Colonic mucosa (tissue), 4 donors: Measurements from ENCODE around the gene COL4A2. TPM values are rescaled to one million over a fixed set of nuclear protein-coding genes. Genes with fewer than 3 reads are reported as not detected.

ENCODE experiments used
- DNase-seq: peaks from one replicate; pipeline ENCODE4 v3.0.0-alpha.2; 2020
- H3K27ac ChIP-seq: fragments of 200-600 bp; one replicate; pipeline ENCODE4 v1.8.0; 2021
- H3K27me3 ChIP-seq: fragments of 200-600 bp; one replicate; pipeline ENCODE4 v1.8.0; 2021
- H3K36me3 ChIP-seq: fragments of 200-600 bp; one replicate; pipeline ENCODE4 v1.8.0; 2021
- H3K4me1 ChIP-seq: fragments of 200-600 bp; one replicate; pipeline ENCODE4 v1.8.0; 2021; ENCODE audit warnings: mild to moderate bottlenecking
- H3K4me3 ChIP-seq: fragments of 200-600 bp; one replicate; pipeline ENCODE4 v1.8.0; 2021
- H3K9ac ChIP-seq, 2 donors: one replicate each; pipeline ENCODE4 v1.7.0; 2013; ENCODE audit warnings: control low read depth in 2 of 2, low read depth in 2 of 2, low read length in 2 of 2
- H3K9me3 ChIP-seq: fragments of 200-600 bp; one replicate; pipeline ENCODE4 v1.8.0; 2021
- intact Hi-C: fragments of 100-400 bp; cut with DNase I; formaldehyde crosslinking; loops from one replicate; pipeline ENCODE4 v1.14.1; 2022
- total RNA-seq, 2 donors: library from RNA; stranded (reverse); fragmentation: NEBNext Ultra II Directional in 1 of 2; extraction: Animal tissue kit (Norgen Biotek cat#: 25700) in 1 of 2; gene quantifications; one replicate each; pipeline ENCODE4 v1.2.1, GENCODE V29; 2021
- TF ChIP-seq, protein P1 (sequence below): fragments of 200-600 bp; IDR thresholded peaks from one replicate; pipeline ENCODE4 v1.8.0; 2022; ENCODE audit warnings: antibody characterized with exemption, mild to moderate bottlenecking
- donor health status: healthy.
- donor health status: DM: no; HTN: no; CAD: no.
- donor health status: DM: no; HTN: no; CAD: no.

The COL4A2 gene
- total RNA-seq, 2 donors from 2014 or later: 61.1 to 111 TPM

DNA sequence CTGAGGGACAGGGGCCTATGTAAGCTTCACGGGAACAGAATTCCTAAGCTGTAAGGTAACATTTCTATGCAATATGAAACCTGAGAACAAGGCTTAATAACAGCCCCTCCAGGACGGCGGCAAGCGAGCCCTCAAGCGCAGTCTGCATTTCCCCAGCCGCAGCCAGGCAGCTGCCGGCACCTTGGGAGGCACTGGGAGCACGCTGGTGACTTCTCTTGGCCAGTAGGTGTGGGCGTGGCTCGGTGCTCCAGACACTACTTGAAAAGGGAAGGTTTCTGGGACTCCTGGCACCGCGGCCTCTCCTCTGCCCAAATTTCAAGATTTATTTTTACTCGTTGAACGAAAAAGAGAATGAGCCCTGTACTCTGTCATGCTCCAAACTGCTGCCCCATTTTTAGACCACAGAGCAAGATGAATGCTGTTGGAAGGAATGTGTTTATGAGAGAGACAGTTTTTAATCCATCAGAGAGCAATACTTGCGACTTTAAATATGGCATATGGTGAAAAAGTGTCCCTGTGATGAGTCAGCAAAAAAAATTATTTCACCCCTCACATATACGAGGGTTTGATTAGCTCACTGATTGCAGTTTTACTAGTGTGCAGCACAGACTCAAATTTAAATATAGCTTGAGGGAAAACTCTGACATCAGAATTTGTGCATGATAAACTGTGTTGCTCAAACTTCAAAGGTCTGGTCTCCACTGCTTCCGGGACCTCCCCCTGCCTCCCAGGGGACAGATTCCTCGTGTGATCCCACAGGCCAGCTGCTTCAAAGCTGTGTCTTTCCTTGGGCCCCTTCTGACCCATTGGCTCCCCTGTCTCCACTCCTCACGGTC is 81.2 kb downstream of the COL4A2 start:
- DNase-seq: no peak
- intact Hi-C loops: no loop called here
- Histone ChIP-seq H3K27me3 (no peaks in the 10 kb centered on the region), H3K9ac (no peak overlapping the region), H3K27ac (peak overlapping the region; percentile 31), H3K4me1 (no peaks in the 10 kb centered on the region), H3K9me3 (no peaks in the 10 kb centered on the region), H3K36me3 (no peaks in the 10 kb centered on the region), H3K4me3 (no peak overlapping the region)
- TF ChIP-seq, protein P1, sequence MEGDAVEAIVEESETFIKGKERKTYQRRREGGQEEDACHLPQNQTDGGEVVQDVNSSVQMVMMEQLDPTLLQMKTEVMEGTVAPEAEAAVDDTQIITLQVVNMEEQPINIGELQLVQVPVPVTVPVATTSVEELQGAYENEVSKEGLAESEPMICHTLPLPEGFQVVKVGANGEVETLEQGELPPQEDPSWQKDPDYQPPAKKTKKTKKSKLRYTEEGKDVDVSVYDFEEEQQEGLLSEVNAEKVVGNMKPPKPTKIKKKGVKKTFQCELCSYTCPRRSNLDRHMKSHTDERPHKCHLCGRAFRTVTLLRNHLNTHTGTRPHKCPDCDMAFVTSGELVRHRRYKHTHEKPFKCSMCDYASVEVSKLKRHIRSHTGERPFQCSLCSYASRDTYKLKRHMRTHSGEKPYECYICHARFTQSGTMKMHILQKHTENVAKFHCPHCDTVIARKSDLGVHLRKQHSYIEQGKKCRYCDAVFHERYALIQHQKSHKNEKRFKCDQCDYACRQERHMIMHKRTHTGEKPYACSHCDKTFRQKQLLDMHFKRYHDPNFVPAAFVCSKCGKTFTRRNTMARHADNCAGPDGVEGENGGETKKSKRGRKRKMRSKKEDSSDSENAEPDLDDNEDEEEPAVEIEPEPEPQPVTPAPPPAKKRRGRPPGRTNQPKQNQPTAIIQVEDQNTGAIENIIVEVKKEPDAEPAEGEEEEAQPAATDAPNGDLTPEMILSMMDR: no peak

- Histone ChIP-seq H3K4me3 (no peak overlapping the region), H3K27me3 (no peaks in the 10 kb centered on the region), H3K27ac (no peak overlapping the region), H3K36me3 (no peaks in the 10 kb centered on the region), H3K9me3 (no peaks in the 10 kb centered on the region), H3K4me1 (no peaks in the 10 kb centered on the region), H3K9ac (no peak overlapping the region)
- intact Hi-C loops: no loop called here
- no peak for DNase-seq
- TF ChIP-seq, protein P1: no peak
Observed at GRCh38 chr13:110390567-110390966, 83.5 kb downstream of the COL4A2 start.

- DNase-seq: no peak
- Histone ChIP-seq H3K27me3 (no peaks in the 10 kb centered on the region), H3K9me3 (no peaks in the 10 kb centered on the region), H3K4me1 (no peaks in the 10 kb centered on the region), H3K9ac (no peak overlapping the region), H3K4me3 (no peak overlapping the region), H3K27ac (no peak overlapping the region), H3K36me3 (no peaks in the 10 kb centered on the region)
- intact Hi-C loops: no loop called here
- TF ChIP-seq, protein P1: no peak
Observed at GRCh38 chr13:110391273-110391672, 84.2 kb downstream of the COL4A2 start.

DNA sequence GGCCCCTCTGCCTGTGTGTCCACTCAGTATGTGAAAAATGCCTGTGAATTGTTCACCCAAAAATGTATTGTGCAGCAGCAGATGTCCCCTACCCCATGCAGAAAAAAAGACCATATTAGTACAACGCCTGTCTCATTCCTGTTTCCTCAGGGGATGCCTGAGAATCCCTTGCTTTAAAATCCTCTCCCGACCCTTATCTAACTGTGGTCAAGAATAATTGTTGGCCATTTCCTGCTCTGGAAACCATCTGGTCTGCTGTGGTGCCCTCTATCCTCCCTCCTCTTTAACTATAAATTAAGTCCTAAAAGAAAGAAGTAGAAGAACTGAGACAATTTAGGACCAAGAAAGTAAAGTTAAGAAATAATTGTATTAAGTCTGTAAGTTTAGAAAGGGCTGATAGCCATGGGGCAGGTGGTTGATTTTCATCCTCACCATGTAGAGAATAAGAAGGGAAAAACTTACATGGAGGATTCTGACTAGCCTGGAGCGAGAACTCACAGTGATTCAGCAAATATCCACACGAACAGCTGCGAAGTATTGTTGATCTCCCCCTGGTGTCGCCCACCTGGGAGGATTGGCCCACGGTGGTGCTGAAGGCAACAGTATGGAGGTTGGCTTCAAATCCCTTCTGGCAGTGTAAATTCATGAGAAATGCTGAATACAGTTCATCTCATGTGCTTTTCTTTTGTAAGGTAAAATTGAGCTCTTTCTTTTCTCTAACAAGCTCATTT is 85.6 kb downstream of the COL4A2 start:
- no peak overlapping the region for H3K9ac ChIP-seq
- no peaks in the 10 kb centered on the region for H3K9me3 ChIP-seq
- intact Hi-C loops: no loop called here
- H3K4me3 ChIP-seq: no peak overlapping the region
- H3K4me1 ChIP-seq: no peaks in the 10 kb centered on the region
- H3K27ac ChIP-seq: no peak overlapping the region
- H3K36me3 ChIP-seq: no peaks in the 10 kb centered on the region
- H3K27me3 ChIP-seq: no peaks in the 10 kb centered on the region
- no peak for DNase-seq
- TF ChIP-seq, protein P1: no peak

DNA sequence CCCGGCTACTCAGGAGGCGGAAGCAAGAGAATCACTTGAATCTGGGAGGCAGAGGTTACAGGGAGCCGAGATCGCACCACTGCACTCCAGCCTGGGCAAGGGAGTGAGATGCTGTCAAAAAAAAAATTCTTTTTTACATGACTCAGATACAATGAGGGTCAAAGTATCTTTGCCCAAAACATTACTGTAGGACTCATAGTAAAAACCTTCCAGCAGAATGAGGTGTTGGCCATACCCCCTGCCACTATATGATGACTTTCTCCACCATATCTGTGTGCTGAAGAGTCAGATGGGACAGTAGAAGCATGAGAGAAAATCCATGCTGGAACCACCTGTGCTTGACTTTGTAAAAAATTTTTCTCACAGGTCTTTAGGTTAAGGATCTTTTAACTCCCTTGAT is 86.7 kb downstream of the COL4A2 start:
- no peak for DNase-seq
- H3K27me3 ChIP-seq: no peaks in the 10 kb centered on the region
- no peak overlapping the region for H3K27ac ChIP-seq
- H3K9ac ChIP-seq: no peak overlapping the region
- H3K4me3 ChIP-seq: no peak overlapping the region
- intact Hi-C loops: no loop called here
- H3K4me1 ChIP-seq: no peaks in the 10 kb centered on the region
- TF ChIP-seq, protein P1: no peak
- H3K9me3 ChIP-seq: no peaks in the 10 kb centered on the region
- no peaks in the 10 kb centered on the region for H3K36me3 ChIP-seq
